ENCODE data around the gene NAT9.

- TF ChIP-seq CTCF (IDR thresholded peaks at IDR 0.05) (no peak), EZH2 (IDR thresholded peaks at IDR 0.05; ENCODE audit: borderline replicate concordance, insufficient read depth, low read depth, low read length, poor library complexity, severe bottlenecking) (no peak)
These were observed 21.3 kb downstream of the NAT9 start for GRCh38 chr17:74754832-74755231.

Data from B cell (primary cell).